Neural cell (in vitro differentiated cells): ENCODE results near the gene TRPM3. TPM values are rescaled to one million over a fixed set of nuclear protein-coding genes. Genes with fewer than 3 reads are reported as not detected.

ENCODE experiments used
- H2AFZ ChIP-seq: fragments of 200-600, 300-800 bp; sonication (generic), shearing (Covaris generic); 2 replicates; pipeline ENCODE4 v1.6.0; 2014; ENCODE audit warnings: low read depth, mild to moderate bottlenecking, antibody characterized with exemption, low read length, moderate library complexity
- H3F3A ChIP-seq: fragments of 200-600 bp; shearing (Covaris generic); 2 replicates; pipeline ENCODE4 v1.6.1; 2016; ENCODE audit warnings: mild to moderate bottlenecking, moderate library complexity, mixed read lengths, antibody characterized with exemption, low read length; ENCODE audit not compliant: insufficient read depth, poor library complexity, severe bottlenecking
- H3K27ac ChIP-seq: fragments of 200-600, 300-800 bp; sonication (generic), shearing (Covaris generic); 2 replicates; pipeline ENCODE4 v1.5.1; 2014; ENCODE audit warnings: mild to moderate bottlenecking, low read length, moderate library complexity
- H3K27me3 ChIP-seq: fragments of 300-800, 200-600 bp; sonication (generic), shearing (Covaris generic); 2 replicates; pipeline ENCODE4 v1.6.0; 2014; ENCODE audit warnings: mild to moderate bottlenecking, low read depth, low read length, moderate library complexity; ENCODE audit not compliant: insufficient read depth
- H3K36me3 ChIP-seq: fragments of 300-800, 200-600 bp; sonication (generic), shearing (Covaris generic); 2 replicates; pipeline ENCODE4 v1.5.1; 2014; ENCODE audit warnings: mild to moderate bottlenecking, antibody characterized with exemption, low read length, moderate library complexity; ENCODE audit not compliant: insufficient read depth
- H3K4me2 ChIP-seq: fragments of 300-800, 200-600 bp; sonication (generic), shearing (Covaris generic); 2 replicates; pipeline ENCODE4 v1.6.0; 2014; ENCODE audit warnings: mild to moderate bottlenecking, low read length
- H3K4me3 ChIP-seq: fragments of 300-800, 200-600 bp; sonication (generic), shearing (Covaris generic); 2 replicates; pipeline ENCODE4 v1.5.1; 2014; ENCODE audit warnings: mild to moderate bottlenecking, low read length, moderate library complexity
- H3K79me2 ChIP-seq: fragments of 200-600 bp; shearing (Covaris generic); replicated peaks from 2 replicates; pipeline ENCODE4 v1.6.0; 2014; ENCODE audit warnings: mild to moderate bottlenecking, low read length, moderate library complexity; ENCODE audit not compliant: insufficient read depth
- H3K9ac ChIP-seq: fragments of 300-800, 200-600 bp; sonication (generic), shearing (Covaris generic); 2 replicates; pipeline ENCODE4 v1.6.1; 2016; ENCODE audit warnings: mild to moderate bottlenecking, low read length, mixed read lengths
- H3K9me2 ChIP-seq: fragments of 200-600 bp; shearing (Covaris generic); 2 replicates; pipeline ENCODE4 v1.6.1; 2016; ENCODE audit warnings: mild to moderate bottlenecking, low read length, mixed read lengths; ENCODE audit not compliant: insufficient read depth
- H3K9me3 ChIP-seq: fragments of 200-600, 300-800 bp; sonication (generic), shearing (Covaris generic); 2 replicates; pipeline ENCODE4 v1.6.1; 2016; ENCODE audit warnings: mild to moderate bottlenecking, mixed run types, low read length, moderate library complexity, mixed read lengths
- H4K20me1 ChIP-seq: fragments of 200-600 bp; shearing (Covaris generic); 2 replicates; pipeline ENCODE4 v1.6.1; 2016; ENCODE audit warnings: mild to moderate bottlenecking, mixed run types; ENCODE audit not compliant: insufficient read depth
- CTCF ChIP-seq: fragments of 450-650 bp; IDR thresholded peaks from 2 replicates; pipeline ENCODE4 v1.5.1; 2014; ENCODE audit warnings: antibody characterized with exemption, mild to moderate bottlenecking, moderate library complexity; ENCODE audit not compliant: poor library complexity, severe bottlenecking
- EP300 ChIP-seq: fragments of 450-650 bp; conservative IDR thresholded peaks from 2 replicates; pipeline ENCODE4 v1.6.1; 2014; ENCODE audit warnings: antibody characterized with exemption, mild to moderate bottlenecking, moderate library complexity; ENCODE audit not compliant: poor library complexity, severe bottlenecking
- EZH2 ChIP-seq: fragments of 200-600, 300-800 bp; shearing (Covaris generic), sonication (generic); IDR thresholded peaks from 2 replicates; pipeline ENCODE4 v1.6.1; 2014; ENCODE audit warnings: antibody characterized with exemption, low read length, borderline replicate concordance, mild to moderate bottlenecking; ENCODE audit not compliant: insufficient read depth, poor library complexity, severe bottlenecking
- MXI1 ChIP-seq: fragments of 450-650 bp; conservative IDR thresholded peaks from 2 replicates; pipeline ENCODE4 v1.6.1; 2014; ENCODE audit warnings: antibody characterized with exemption, mild to moderate bottlenecking; ENCODE audit not compliant: poor library complexity, severe bottlenecking
- POLR2AphosphoS5 ChIP-seq: IDR thresholded peaks from 2 replicates; pipeline ENCODE4 v1.6.1; 2012
- RAD21 ChIP-seq: fragments of 450-650 bp; conservative IDR thresholded peaks from 2 replicates; pipeline ENCODE4 v1.6.1; 2014; ENCODE audit warnings: antibody characterized with exemption, mild to moderate bottlenecking, moderate library complexity
- SMC3 ChIP-seq: fragments of 450-650 bp; conservative IDR thresholded peaks from 2 replicates; pipeline ENCODE4 v1.6.1; 2014; ENCODE audit warnings: antibody characterized with exemption, mild to moderate bottlenecking, moderate library complexity; ENCODE audit not compliant: poor library complexity
- TAF1 ChIP-seq: IDR thresholded peaks from 2 replicates; pipeline ENCODE4 v1.6.1; 2012; ENCODE audit warnings: low read depth
- polyA plus RNA-seq: library from polyadenylated mRNA; depleted of rRNA; stranded (reverse); fragments of >200 nt; gene quantifications from 2 replicates; pipeline ENCODE4 v1.2.3, GENCODE V29; 2014
- TF ChIP-seq, protein P1 (sequence below): IDR thresholded peaks from 2 replicates; pipeline ENCODE4 v1.6.1; 2012; ENCODE audit warnings: borderline replicate concordance

The TRPM3 gene
- polyA plus RNA-seq, 1 donor from 2014 or later: 1.3 TPM

DNA sequence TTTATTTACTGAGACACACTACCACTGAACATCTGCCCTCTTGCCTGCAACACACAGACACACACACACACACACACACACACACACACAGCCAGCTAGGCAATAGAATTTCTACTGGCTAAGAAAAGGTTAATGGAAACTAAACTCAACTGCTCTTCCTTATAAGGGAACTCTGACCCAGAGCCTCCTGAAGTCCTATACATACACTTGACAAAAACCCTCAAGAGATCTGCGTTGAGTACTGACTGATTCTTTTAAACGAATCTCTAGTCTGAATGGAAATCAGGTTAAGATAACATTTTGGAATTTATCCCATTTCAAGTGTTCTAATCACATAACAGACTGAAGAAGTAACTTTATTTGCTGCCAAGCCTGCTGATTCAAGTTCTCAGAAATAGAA is 25.9 kb upstream of the TRPM3 start:
- H3K9me3 ChIP-seq: peaks cover 6% of the 10 kb centered on the region
- TF ChIP-seq EZH2 (no peak), MXI1 (no peak), RAD21 (no peak), TAF1 (no peak), SMC3 (no peak), CTCF (no peak)
- TF ChIP-seq, protein P1, sequence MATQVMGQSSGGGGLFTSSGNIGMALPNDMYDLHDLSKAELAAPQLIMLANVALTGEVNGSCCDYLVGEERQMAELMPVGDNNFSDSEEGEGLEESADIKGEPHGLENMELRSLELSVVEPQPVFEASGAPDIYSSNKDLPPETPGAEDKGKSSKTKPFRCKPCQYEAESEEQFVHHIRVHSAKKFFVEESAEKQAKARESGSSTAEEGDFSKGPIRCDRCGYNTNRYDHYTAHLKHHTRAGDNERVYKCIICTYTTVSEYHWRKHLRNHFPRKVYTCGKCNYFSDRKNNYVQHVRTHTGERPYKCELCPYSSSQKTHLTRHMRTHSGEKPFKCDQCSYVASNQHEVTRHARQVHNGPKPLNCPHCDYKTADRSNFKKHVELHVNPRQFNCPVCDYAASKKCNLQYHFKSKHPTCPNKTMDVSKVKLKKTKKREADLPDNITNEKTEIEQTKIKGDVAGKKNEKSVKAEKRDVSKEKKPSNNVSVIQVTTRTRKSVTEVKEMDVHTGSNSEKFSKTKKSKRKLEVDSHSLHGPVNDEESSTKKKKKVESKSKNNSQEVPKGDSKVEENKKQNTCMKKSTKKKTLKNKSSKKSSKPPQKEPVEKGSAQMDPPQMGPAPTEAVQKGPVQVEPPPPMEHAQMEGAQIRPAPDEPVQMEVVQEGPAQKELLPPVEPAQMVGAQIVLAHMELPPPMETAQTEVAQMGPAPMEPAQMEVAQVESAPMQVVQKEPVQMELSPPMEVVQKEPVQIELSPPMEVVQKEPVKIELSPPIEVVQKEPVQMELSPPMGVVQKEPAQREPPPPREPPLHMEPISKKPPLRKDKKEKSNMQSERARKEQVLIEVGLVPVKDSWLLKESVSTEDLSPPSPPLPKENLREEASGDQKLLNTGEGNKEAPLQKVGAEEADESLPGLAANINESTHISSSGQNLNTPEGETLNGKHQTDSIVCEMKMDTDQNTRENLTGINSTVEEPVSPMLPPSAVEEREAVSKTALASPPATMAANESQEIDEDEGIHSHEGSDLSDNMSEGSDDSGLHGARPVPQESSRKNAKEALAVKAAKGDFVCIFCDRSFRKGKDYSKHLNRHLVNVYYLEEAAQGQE: no peak

GRCh38 chr9:71146511-71146910 is 25.1 kb upstream of the TRPM3 start:
- Histone ChIP-seq H3K79me2 (no peaks in the 10 kb centered on the region), H3K4me3 (no peak overlapping the region), H3K9me2 (no peaks in the 10 kb centered on the region), H4K20me1 (no peaks in the 10 kb centered on the region), H2AFZ (no peak overlapping the region), H3K9me3 (peaks cover 6% of the 10 kb centered on the region), H3K27me3 (no peaks in the 10 kb centered on the region), H3K9ac (no peak overlapping the region), H3F3A (no peaks in the 10 kb centered on the region), H3K27ac (no peak overlapping the region), H3K4me2 (no peak overlapping the region), H3K36me3 (no peaks in the 10 kb centered on the region)
- TF ChIP-seq EZH2: no peak
- no peak for TF ChIP-seq POLR2AphosphoS5
- no peak for TF ChIP-seq EP300
- TF ChIP-seq RAD21: no peak
- TF ChIP-seq TAF1: no peak
- no peak for TF ChIP-seq CTCF
- TF ChIP-seq SMC3: no peak
- no peak for TF ChIP-seq MXI1
- TF ChIP-seq, protein P1: no peak

More for the DNA sequence above, 25.9 kb upstream of the TRPM3 start:
- Histone ChIP-seq H3K79me2 (no peaks in the 10 kb centered on the region), H2AFZ (no peak overlapping the region), H3F3A (no peaks in the 10 kb centered on the region), H4K20me1 (no peaks in the 10 kb centered on the region), H3K27ac (no peak overlapping the region), H3K36me3 (no peaks in the 10 kb centered on the region), H3K9ac (no peak overlapping the region), H3K9me2 (no peaks in the 10 kb centered on the region), H3K27me3 (no peaks in the 10 kb centered on the region), H3K4me3 (no peak overlapping the region), H3K4me2 (no peak overlapping the region)
